Colonic mucosa (tissue), 4 donors: ENCODE measurements around the gene GPAT3. TPM values are rescaled to one million over a fixed set of nuclear protein-coding genes. Genes with fewer than 3 reads are reported as not detected.

Source experiments
- DNase-seq: peaks from one replicate; pipeline ENCODE4 v3.0.0-alpha.2; 2020
- H3K27ac ChIP-seq: fragments of 200-600 bp; one replicate; pipeline ENCODE4 v1.8.0; 2021
- H3K27me3 ChIP-seq: fragments of 200-600 bp; one replicate; pipeline ENCODE4 v1.8.0; 2021
- H3K36me3 ChIP-seq: fragments of 200-600 bp; one replicate; pipeline ENCODE4 v1.8.0; 2021
- H3K4me1 ChIP-seq: fragments of 200-600 bp; one replicate; pipeline ENCODE4 v1.8.0; 2021; ENCODE audit warnings: mild to moderate bottlenecking
- H3K4me3 ChIP-seq: fragments of 200-600 bp; one replicate; pipeline ENCODE4 v1.8.0; 2021
- H3K9ac ChIP-seq, 2 donors: one replicate each; pipeline ENCODE4 v1.7.0; 2013; ENCODE audit warnings: control low read depth in 2 of 2, low read depth in 2 of 2, low read length in 2 of 2
- H3K9me3 ChIP-seq: fragments of 200-600 bp; one replicate; pipeline ENCODE4 v1.8.0; 2021
- intact Hi-C: fragments of 100-400 bp; cut with DNase I; formaldehyde crosslinking; loops from one replicate; pipeline ENCODE4 v1.14.1; 2022
- total RNA-seq, 2 donors: library from RNA; stranded (reverse); fragmentation: NEBNext Ultra II Directional in 1 of 2; extraction: Animal tissue kit (Norgen Biotek cat#: 25700) in 1 of 2; gene quantifications; one replicate each; pipeline ENCODE4 v1.2.1, GENCODE V29; 2021
- TF ChIP-seq, protein P1 (sequence below): fragments of 200-600 bp; IDR thresholded peaks from one replicate; pipeline ENCODE4 v1.8.0; 2022; ENCODE audit warnings: antibody characterized with exemption, mild to moderate bottlenecking
- donor health status: healthy.
- donor health status: DM: no; HTN: no; CAD: no.
- donor health status: DM: no; HTN: no; CAD: no.

GPAT3 gene
- total RNA-seq, 2 donors from 2014 or later, result 23.5 to 24.3 TPM

DNA sequence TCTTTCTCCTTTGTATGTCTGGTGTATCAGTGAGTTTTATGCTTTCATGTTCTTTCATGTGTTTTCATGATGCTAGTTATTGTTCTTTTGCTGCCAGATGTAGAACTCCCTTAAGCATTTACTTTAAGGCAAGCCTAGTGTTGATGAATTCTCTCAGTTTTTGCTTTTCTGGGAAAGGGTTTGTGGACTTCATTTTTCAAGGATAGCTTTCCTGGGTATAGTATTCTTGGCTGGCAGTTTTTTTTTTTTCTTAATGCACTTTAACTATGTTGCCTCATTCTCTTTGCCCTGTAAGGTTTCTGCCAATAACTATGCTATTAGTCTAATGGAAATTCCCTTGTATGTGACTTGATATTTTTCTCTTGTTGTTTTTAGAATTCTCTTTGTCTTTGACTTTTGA is 77.1 kb downstream of the GPAT3 start:
- TF ChIP-seq, protein P1, sequence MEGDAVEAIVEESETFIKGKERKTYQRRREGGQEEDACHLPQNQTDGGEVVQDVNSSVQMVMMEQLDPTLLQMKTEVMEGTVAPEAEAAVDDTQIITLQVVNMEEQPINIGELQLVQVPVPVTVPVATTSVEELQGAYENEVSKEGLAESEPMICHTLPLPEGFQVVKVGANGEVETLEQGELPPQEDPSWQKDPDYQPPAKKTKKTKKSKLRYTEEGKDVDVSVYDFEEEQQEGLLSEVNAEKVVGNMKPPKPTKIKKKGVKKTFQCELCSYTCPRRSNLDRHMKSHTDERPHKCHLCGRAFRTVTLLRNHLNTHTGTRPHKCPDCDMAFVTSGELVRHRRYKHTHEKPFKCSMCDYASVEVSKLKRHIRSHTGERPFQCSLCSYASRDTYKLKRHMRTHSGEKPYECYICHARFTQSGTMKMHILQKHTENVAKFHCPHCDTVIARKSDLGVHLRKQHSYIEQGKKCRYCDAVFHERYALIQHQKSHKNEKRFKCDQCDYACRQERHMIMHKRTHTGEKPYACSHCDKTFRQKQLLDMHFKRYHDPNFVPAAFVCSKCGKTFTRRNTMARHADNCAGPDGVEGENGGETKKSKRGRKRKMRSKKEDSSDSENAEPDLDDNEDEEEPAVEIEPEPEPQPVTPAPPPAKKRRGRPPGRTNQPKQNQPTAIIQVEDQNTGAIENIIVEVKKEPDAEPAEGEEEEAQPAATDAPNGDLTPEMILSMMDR, result no peak
- H3K4me3 ChIP-seq, result no peak overlapping the region

DNA sequence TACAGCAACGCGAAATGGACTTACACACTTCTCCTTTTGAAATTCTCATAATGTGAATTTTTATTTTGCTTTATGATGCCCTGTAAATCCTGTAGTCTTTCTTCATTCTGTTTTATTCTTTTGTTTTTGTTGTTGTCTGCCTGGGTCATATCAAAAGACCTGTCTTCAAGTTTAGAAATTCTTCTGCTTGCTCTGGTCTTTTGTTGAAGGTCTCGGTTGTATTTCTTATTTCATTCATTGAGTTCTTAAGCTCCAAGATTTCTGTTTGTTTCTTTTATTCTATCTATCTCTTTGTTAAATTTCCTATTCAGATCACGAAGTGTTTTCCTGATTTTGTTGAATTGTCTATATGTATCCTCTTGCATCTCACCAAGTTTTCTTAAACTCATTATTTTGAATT is 78.1 kb downstream of the GPAT3 start:
- no peaks in the 10 kb centered on the region for H3K9me3 ChIP-seq
- intact Hi-C loops, result no loop called here
- H3K36me3 ChIP-seq, result no peaks in the 10 kb centered on the region
- no peaks in the 10 kb centered on the region for H3K27me3 ChIP-seq
- TF ChIP-seq, protein P1, result no peak
- peaks cover 6% of the 10 kb centered on the region for H3K4me1 ChIP-seq
- no peak overlapping the region for H3K27ac ChIP-seq
- no peak overlapping the region for H3K9ac ChIP-seq
- no peak for DNase-seq
- no peak overlapping the region for H3K4me3 ChIP-seq

More for the DNA sequence above, 77.1 kb downstream of the GPAT3 start:
- Histone ChIP-seq H3K4me1 (no peaks in the 10 kb centered on the region), H3K27me3 (no peaks in the 10 kb centered on the region), H3K9ac (no peak overlapping the region), H3K27ac (no peak overlapping the region), H3K9me3 (no peaks in the 10 kb centered on the region), H3K36me3 (no peaks in the 10 kb centered on the region)
- no peak for DNase-seq
- intact Hi-C loops, result no loop called here

DNA sequence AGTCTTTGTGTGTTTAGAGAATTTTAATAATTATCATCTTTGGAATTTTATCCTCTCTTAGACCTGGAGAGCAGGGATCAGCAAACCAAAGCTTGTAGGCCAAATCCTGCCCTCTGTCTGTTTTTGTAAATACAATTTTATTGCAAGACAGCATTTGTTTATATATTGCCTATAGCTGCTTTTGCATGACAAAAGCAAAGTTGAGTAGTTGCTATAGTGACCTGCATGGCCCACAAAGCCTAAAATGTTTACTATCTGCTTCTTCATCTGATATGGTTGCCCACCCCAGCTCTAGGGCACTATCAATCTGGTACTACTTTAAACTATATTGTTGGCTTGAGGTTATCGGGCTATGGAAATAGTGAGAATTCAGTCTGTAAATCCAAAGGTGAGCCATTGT is 80.3 kb downstream of the GPAT3 start:
- TF ChIP-seq, protein P1, result no peak
- Histone ChIP-seq H3K9ac (no peak overlapping the region), H3K4me1 (peaks cover 6% of the 10 kb centered on the region), H3K36me3 (no peaks in the 10 kb centered on the region), H3K27me3 (no peaks in the 10 kb centered on the region), H3K27ac (no peak overlapping the region), H3K9me3 (no peaks in the 10 kb centered on the region), H3K4me3 (no peak overlapping the region)
- intact Hi-C loops, result no loop called here
- DNase-seq, result no peak

DNA sequence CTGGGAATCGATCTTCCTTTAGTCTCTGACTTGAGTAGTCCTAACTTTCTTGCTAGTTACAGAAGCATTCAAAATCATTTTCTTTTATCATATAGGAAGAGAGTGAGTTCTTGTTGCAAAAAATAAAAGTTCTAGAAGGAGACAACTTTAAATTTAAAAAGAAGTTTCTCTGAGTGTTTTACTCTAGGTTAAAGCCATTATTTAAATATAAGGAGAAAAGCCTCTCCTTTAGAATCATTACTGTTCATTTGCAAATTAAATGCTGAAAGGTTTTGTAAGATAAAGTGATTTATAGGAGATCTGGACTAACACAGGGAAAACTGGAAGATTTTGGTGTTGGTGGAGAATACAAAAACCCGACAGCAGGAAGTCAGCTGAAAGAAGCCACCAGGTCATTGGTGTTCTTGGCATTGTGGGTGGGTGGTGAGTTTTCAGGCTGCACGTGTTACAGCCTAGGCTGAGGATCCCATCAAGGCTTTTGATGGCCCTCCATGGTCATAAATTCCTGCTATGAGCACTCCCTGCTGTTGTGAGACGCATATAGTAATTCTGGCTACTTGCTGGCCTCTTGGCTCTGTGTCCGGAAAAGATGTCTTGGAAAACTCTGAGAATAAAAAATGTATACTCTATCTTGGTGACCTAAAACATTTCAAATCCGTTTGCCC is 81.6 kb downstream of the GPAT3 start:
- Histone ChIP-seq H3K9me3 (no peaks in the 10 kb centered on the region), H3K36me3 (no peaks in the 10 kb centered on the region), H3K27ac (no peak overlapping the region)

DNA sequence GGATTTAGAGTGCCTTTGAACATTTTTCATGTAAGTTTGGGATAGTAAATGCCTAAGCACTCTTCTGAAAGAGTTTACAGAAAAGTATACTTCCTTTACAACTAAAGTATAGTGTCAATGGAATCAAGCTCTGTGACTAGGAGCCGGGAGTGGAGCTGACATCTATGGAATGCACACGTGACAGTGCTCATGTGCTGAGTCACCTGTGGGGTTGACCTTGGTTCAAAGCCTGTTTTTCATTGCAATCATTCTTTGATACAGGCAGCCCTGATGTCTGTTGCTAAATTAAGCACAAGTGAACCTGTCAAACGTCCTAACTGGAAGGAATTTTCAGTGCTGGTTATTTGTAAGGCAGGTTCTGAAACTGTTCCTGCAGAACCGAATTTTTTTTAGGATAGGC is 82.5 kb downstream of the GPAT3 start:
- peaks cover 6% of the 10 kb centered on the region for H3K4me1 ChIP-seq
- no peaks in the 10 kb centered on the region for H3K36me3 ChIP-seq
- H3K27ac ChIP-seq, result peak overlapping the region; percentile 42
- DNase-seq, result peak; percentile 65
- intact Hi-C loops, result no loop called here
- H3K4me3 ChIP-seq, result no peak overlapping the region
- H3K9me3 ChIP-seq, result no peaks in the 10 kb centered on the region
- TF ChIP-seq, protein P1, result no peak
- H3K27me3 ChIP-seq, result no peaks in the 10 kb centered on the region
- no peak overlapping the region for H3K9ac ChIP-seq

More for the DNA sequence above, 81.6 kb downstream of the GPAT3 start:
- no peaks in the 10 kb centered on the region for H3K27me3 ChIP-seq
- H3K4me3 ChIP-seq, result no peak overlapping the region
- TF ChIP-seq, protein P1, result no peak
- no peak for DNase-seq
- peaks cover 6% of the 10 kb centered on the region for H3K4me1 ChIP-seq
- no peak overlapping the region for H3K9ac ChIP-seq
- intact Hi-C loops, result no loop called here
